ENCODE results near the gene CIAO1. TPM values are rescaled to one million over a fixed set of nuclear protein-coding genes. Genes with fewer than 3 reads are reported as not detected.
"Not testable (repeated sequence)": the region's sequence is repeated elsewhere in the genome, so short reads cannot be mapped to it uniquely, and the experiment has no call there.

The CIAO1 gene
- total and polyA plus RNA-seq, 10 donors: 31.3 to 122 (median 70.3) TPM

DNA sequence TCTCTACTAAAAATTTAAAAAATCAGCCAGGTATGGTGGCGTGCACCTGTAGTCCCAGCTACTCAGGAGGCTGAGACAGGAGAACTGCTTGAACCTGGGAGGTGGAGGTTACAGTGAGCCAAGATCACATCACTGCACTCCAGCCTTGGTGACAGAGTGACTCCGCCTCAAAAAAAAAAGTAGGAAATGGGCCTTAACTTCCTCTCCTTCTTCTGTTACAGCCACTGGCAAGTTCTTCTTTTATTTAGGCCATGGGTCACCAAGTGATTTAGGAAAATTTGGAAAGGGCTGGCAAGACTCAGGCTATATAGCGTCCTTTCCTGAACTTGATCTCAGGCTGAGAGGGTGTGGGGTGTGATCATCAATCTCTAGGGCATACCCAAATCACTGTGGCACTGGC, 8.3 kb upstream of the CIAO1 start:
- Histone ChIP-seq H3K4me1 (peaks cover 74 to 100% (median 96%) of the 10 kb centered on the region in 6 donors), H3K27ac (peak overlapping the region; percentile 69 to 99 (median 90)), H3K4me3 (peak overlapping the region in 1 of 8 donors; percentile 21), H3K36me3 (peaks cover 2 to 80% (median 46%) of the 10 kb centered on the region in 6 donors)
- H3K9me3 ChIP-seq; DNase-seq; intact Hi-C loops (cut with DNase I; ENCODE audit: low total_unique reads); H3K27me3 ChIP-seq (replicated peaks in 1 of 7): not testable (repeated sequence)
- WGBS, 5 donors: 48 to 62% (median 56%) methylated on average over 3 of the region's 3 CpGs
- peak in 1 of 3 donors; percentile 65 for TF ChIP-seq POLR2AphosphoS5 (IDR thresholded peaks at IDR 0.05)

DNA sequence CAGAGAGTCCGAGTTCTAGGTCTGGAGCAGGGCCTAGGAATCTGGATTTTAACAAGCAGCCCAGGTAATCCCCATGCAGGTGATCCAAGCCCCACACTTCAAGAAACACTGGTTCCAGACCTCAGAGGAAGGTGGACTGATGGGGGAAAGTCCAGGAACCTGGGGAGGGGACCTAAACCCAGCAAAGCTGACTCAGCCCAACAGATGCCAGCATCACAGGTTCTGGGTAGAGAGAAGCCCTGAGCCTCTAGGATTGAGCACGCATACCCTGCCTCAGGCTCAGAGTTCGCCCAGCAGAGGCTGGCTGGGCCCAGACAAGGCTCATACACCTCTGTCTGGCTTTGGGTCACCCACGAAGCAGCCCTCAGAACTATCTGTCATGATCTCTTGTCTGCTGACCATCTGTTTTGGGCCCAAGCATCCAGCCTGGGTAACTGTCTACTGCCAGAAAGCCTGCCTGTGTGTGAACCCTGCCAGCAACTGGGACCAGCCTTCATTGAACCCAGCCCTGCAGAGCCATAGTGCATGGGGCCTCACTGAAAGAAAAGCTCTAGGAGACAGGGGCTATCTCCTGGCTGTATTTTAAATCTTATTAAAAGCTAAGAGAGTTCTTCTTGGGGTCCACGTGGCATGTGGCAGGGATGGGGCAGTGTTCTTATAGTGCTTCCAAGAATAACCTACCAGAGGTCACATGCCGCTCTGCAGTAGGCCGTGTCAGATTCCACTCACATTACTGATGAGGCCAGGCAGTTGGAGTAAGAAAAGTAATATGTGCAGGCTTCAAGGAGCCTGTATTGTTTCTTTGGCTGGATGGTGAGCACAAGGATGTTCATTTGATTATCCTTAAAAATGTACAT, 7.6 kb upstream of the CIAO1 start:
- TF ChIP-seq POLR2AphosphoS5 (IDR thresholded peaks at IDR 0.05) (no peak), POLR2A (IDR thresholded peaks at IDR 0.05) (no peak)
- TF ChIP-seq, protein P1, sequence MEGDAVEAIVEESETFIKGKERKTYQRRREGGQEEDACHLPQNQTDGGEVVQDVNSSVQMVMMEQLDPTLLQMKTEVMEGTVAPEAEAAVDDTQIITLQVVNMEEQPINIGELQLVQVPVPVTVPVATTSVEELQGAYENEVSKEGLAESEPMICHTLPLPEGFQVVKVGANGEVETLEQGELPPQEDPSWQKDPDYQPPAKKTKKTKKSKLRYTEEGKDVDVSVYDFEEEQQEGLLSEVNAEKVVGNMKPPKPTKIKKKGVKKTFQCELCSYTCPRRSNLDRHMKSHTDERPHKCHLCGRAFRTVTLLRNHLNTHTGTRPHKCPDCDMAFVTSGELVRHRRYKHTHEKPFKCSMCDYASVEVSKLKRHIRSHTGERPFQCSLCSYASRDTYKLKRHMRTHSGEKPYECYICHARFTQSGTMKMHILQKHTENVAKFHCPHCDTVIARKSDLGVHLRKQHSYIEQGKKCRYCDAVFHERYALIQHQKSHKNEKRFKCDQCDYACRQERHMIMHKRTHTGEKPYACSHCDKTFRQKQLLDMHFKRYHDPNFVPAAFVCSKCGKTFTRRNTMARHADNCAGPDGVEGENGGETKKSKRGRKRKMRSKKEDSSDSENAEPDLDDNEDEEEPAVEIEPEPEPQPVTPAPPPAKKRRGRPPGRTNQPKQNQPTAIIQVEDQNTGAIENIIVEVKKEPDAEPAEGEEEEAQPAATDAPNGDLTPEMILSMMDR (IDR thresholded peaks at IDR 0.05 in 8 of 11, conservative IDR thresholded peaks at IDR 0.05 in 3 of 11): no peak
- peak overlapping the region; percentile 69 to 99 (median 90) for H3K27ac ChIP-seq
- peaks cover 78 to 100% (median 99%) of the 10 kb centered on the region in 6 donors for H3K4me1 ChIP-seq
- 70 to 84% (median 76%) methylated on average over 5 to 7 of the region's 7 CpGs for WGBS, 5 donors
- intact Hi-C loops (cut with DNase I; ENCODE audit: low total_unique reads): no loop called here
- no peaks in the 10 kb centered on the region for H3K9me3 ChIP-seq
- H3K27me3 ChIP-seq (replicated peaks in 1 of 7): no peaks in the 10 kb centered on the region
- H3K4me3 ChIP-seq: peak overlapping the region in 1 of 8 donors; percentile 21
- no peak for DNase-seq
- peaks cover 2 to 80% (median 43%) of the 10 kb centered on the region in 6 donors for H3K36me3 ChIP-seq

DNA sequence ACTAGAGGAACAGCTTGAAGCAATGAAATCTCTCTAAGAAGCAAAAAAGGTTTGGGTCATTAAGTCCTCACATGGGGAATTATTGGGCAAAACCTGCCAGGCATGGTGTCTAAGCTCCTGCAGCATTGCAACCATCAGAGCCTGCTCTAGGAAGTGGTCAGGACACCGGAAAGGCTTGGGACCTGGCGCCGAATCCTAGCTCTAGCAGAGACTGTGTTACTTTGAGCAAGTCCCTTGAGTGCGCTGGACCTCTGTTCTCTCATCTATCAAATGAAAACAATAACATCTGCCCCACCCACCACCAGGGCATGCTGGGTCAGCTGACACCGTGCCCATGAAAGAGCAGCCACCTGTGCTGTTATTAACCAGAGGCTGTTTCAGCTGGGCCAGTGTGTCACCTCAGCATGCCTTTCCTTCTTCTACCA, 6.5 kb upstream of the CIAO1 start:
- WGBS, 5 donors: 53 to 65% (median 59%) methylated on average over 5 of the region's 5 CpGs
- Histone ChIP-seq H3K4me1 (peaks cover 85 to 100% (median 100%) of the 10 kb centered on the region in 6 donors), H3K27me3 (replicated peaks in 1 of 7) (no peaks in the 10 kb centered on the region), H3K4me3 (peak overlapping the region in 1 of 8 donors; percentile 50), H3K9me3 (no peaks in the 10 kb centered on the region), H3K27ac (peak overlapping the region; percentile 43 to 99 (median 90)), H3K36me3 (peaks cover 0 to 77% (median 33%) of the 10 kb centered on the region in 6 donors)
- TF ChIP-seq, protein P1 (IDR thresholded peaks at IDR 0.05 in 8 of 11, conservative IDR thresholded peaks at IDR 0.05 in 3 of 11): no peak
- TF ChIP-seq POLR2AphosphoS5 (IDR thresholded peaks at IDR 0.05): peak in 1 of 3 donors; percentile 14
- TF ChIP-seq POLR2A (IDR thresholded peaks at IDR 0.05): no peak
- DNase-seq: no peak
- intact Hi-C loops (cut with DNase I; ENCODE audit: low total_unique reads): no loop called here

DNA sequence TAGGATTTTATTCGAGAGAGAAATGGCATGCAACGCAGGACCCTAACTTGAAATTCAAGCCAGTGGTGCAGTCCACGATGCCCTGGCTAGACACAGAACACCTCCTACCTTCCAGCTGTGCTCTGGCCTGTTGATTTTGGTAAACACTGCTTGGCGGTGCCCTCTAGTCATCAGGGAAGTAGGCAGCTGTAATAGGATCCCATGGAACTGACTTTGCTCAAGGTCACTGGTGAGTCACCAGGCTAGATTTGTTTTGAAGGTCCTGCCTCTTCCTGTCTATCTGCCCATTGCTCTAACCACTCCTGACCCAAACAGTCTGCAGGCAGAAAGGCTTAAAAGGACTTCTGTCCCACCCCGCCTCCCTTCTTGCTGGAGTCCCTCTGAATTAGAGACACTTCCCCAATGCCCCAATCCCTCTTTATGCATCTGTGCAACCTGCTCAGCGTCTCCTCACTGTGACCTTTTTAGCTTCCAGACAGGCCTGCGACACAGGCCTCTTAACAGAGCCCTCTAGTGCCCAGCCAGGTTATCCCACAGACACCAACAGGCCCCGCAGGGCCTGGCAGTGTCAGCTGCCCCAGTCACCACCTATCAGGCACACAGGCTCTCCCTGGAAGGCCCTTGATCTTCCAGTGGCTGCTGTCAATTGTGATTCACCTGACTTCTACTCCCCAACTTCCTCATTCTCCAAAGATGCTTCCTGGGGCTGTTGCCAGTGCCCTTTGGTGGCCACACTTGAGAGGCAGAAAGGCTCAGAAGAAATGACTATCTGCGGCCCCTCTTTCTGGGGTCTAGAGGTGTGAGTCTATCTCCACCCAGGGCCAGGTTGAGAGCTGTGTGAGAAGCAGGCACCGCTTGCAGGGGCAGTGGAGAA, 5.4 kb upstream of the CIAO1 start:
- Histone ChIP-seq H3K4me3 (peak overlapping the region in 2 of 8 donors; percentile 7 to 50), H3K4me1 (peaks cover 77 to 96% (median 94%) of the 10 kb centered on the region in 6 donors), H3K9me3 (no peaks in the 10 kb centered on the region), H3K27me3 (replicated peaks in 1 of 7) (no peaks in the 10 kb centered on the region), H3K36me3 (peaks cover 0 to 66% (median 24%) of the 10 kb centered on the region in 6 donors), H3K27ac (peak overlapping the region; percentile 43 to 99 (median 90))
- intact Hi-C loops (cut with DNase I; ENCODE audit: low total_unique reads): no loop called here
- 40 to 49% (median 44%) methylated on average over 10 of the region's 10 CpGs for WGBS, 5 donors
- TF ChIP-seq, protein P1 (IDR thresholded peaks at IDR 0.05 in 8 of 11, conservative IDR thresholded peaks at IDR 0.05 in 3 of 11): peak in 7 of 11 experiments; percentile 13 to 59 (median 33)
- TF ChIP-seq POLR2A (IDR thresholded peaks at IDR 0.05): peak in 1 of 3 donors; percentile 54
- peak; percentile 49 to 85 (median 52) for TF ChIP-seq POLR2AphosphoS5 (IDR thresholded peaks at IDR 0.05)
- DNase-seq: no peak
